GM13977 (cell line): ENCODE results near the gene TCF12.
"Not testable (repeated sequence)": the region's sequence is repeated elsewhere in the genome, so short reads cannot be mapped to it uniquely, and the experiment has no call there.

Experiments used
- DNase-seq: peaks from one replicate; pipeline ENCODE4 v3.0.0; 2012; ENCODE audit warnings: low spot score
- in situ Hi-C: fragments of 300-500 bp; cut with MboI; formaldehyde crosslinking; loops from one replicate; pipeline ENCODE4 v1.12.0; 2022; ENCODE audit warnings: low sequenced_read_pairs, low pct_unique_long_range_greater_than_20kb, mixed read lengths, inconsistent platforms; ENCODE audit not compliant: unreplicated experiment
- TF ChIP-seq, protein P1 (sequence below): IDR thresholded peaks from 2 replicates; pipeline ENCODE4 v1.5.1; 2012; ENCODE audit warnings: mild to moderate bottlenecking, control low read depth; ENCODE audit not compliant: insufficient read depth; ENCODE audit errors: extremely low read depth, missing control alignments

Gene TCF12

DNA sequence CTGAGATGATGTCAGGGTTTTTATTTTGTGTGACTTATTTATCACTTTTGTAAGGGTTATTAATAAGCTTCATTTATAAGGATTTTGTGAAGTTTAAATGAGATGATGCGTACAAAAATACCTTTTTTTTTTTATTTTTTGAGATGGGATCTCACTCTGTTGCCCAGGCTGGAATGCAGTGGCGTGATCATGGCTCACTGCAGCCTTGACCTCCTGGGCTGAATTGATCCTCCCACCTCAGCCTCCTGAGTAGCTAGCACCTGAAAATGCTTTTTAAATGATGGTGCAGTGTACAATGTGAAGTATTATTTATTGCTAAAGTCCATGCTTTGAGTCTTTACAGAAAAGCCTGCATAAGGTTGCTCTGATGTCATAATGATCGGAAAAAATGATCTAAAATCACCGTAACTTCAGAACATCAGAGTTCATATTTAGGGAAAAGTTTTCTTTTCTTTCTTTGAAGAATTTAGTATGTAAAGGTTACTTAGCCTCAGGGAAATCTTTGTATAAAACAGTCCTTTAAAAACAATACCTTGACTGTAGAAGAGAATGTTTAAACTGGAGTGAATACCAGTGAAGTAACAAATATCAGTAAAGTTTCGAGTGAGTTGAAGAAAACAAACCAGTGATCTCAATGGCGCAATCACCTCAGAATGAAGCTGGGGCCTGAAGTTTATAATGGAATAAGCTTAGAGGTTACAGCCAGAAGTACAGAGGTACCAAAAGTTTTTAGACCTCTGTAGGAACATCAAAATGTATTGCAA, 29.7 kb downstream of the TCF12 start:
- in situ Hi-C loops, result no loop called here
- DNase-seq, result no peak
- TF ChIP-seq, protein P1, sequence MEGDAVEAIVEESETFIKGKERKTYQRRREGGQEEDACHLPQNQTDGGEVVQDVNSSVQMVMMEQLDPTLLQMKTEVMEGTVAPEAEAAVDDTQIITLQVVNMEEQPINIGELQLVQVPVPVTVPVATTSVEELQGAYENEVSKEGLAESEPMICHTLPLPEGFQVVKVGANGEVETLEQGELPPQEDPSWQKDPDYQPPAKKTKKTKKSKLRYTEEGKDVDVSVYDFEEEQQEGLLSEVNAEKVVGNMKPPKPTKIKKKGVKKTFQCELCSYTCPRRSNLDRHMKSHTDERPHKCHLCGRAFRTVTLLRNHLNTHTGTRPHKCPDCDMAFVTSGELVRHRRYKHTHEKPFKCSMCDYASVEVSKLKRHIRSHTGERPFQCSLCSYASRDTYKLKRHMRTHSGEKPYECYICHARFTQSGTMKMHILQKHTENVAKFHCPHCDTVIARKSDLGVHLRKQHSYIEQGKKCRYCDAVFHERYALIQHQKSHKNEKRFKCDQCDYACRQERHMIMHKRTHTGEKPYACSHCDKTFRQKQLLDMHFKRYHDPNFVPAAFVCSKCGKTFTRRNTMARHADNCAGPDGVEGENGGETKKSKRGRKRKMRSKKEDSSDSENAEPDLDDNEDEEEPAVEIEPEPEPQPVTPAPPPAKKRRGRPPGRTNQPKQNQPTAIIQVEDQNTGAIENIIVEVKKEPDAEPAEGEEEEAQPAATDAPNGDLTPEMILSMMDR, result no peak

- in situ Hi-C loops, result no loop called here
- TF ChIP-seq, protein P1, result no peak
- DNase-seq, result no peak
These were observed 30.3 kb downstream of the TCF12 start for GRCh38 chr15:56948764-56949101.

DNA sequence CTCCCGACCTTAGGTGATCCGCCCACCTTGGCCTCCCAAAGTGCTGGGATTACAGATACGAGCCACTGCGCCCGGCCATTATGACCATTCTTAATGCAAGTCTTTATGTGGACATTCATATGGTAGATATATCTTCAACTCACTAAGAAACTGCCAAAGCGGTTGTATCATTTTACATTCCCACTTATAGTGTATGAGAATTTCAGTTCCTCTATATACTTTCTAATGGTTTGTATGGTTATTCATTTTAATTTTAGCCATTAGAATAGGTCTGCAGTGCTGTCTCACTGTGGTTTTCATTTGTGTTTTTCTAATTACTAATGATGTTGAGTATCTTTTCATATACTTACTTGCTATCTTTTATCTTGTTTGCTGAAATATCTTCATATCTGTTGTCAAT, 32.5 kb downstream of the TCF12 start:
- in situ Hi-C loops, result no loop called here
- DNase-seq, result peak; percentile 21

DNA sequence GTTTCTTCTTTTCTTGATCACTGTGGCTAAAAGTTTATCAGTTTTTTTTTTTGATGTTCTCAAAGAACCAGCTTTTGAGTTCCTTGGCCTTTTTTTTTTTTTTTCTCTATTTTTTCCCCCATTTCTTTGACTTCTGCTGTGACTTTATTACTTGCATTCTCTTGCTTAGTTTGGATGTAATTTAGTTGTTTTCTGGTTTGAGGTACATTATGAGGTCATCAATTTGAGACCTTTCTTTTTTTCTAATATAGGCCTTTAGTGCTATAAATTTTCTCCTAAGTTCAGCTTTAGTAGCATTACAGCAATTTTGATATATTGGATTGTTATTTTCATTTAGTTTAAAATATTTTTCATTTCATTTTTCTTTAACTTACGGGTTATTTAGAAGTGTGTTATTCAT, 35.3 kb downstream of the TCF12 start:
- in situ Hi-C loops, result no loop called here
- TF ChIP-seq, protein P1, result no peak
- no peak for DNase-seq

More for the DNA sequence above, 32.5 kb downstream of the TCF12 start:
- TF ChIP-seq, protein P1, result no peak

DNA sequence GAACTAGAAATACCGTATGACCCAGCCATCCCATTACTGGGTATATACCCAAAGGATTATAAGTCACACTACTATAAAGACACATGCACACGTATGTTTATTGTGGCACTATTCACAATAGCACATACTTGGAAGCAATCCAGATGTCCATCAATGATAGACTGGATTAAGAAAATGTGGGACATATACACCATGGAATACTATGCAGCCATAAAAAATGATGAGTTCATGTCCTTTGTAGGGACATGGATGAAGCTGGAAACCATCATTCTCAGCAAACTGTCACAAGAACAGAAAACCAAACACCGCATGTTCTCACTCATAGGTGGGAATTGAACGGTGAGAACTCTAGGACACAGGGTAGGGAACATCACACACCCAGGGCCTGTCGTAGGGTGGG, 36.6 kb downstream of the TCF12 start:
- in situ Hi-C loops, DNase-seq: not testable (repeated sequence)

- TF ChIP-seq, protein P1, result no peak
- in situ Hi-C loops, result no loop called here
- no peak for DNase-seq
These were observed 38.1 kb downstream of the TCF12 start for GRCh38 chr15:56956538-56956937.

DNA sequence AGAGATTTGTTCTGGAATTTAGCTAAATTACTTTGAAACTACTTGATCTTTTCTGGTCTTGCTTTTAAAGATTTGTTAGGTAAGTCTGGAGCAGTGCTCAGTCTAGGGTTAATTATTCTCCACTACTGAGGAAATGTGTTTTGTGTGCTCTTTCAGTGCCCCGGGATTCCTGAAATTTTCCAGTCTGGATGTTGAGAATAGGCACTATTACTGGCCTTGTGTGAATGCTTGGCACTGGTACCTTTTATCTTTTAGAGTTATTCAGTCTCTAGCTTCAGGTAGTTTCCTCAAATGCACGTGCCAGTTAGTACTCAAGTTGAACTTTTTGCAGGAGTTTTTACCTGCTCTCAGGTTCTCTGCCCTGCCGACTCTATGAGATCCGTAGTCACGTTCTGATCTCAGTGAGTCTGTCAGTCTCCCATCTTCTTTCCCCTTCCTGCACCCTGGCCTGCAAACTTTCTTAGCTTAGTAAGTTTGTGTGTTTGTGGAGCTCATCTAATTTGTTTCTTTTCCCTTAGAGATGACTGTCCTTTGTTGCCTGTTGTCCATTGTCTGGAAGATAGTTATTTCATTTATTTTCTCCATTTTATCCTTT, 39.5 kb downstream of the TCF12 start:
- no peak for DNase-seq
- in situ Hi-C loops, result no loop called here
- TF ChIP-seq, protein P1, result no peak
